Neural cell (in vitro differentiated cells): Measurements from ENCODE around the gene ERC2. TPM values are rescaled to one million over a fixed set of nuclear protein-coding genes. Genes with fewer than 3 reads are reported as not detected.

Source experiments
- H2AFZ ChIP-seq: fragments of 200-600, 300-800 bp; sonication (generic), shearing (Covaris generic); 2 replicates; pipeline ENCODE4 v1.6.0; 2014; ENCODE audit warnings: low read depth, mild to moderate bottlenecking, antibody characterized with exemption, low read length, moderate library complexity
- H3F3A ChIP-seq: fragments of 200-600 bp; shearing (Covaris generic); 2 replicates; pipeline ENCODE4 v1.6.1; 2016; ENCODE audit warnings: mild to moderate bottlenecking, moderate library complexity, mixed read lengths, antibody characterized with exemption, low read length; ENCODE audit not compliant: insufficient read depth, poor library complexity, severe bottlenecking
- H3K27ac ChIP-seq: fragments of 200-600, 300-800 bp; sonication (generic), shearing (Covaris generic); 2 replicates; pipeline ENCODE4 v1.5.1; 2014; ENCODE audit warnings: mild to moderate bottlenecking, low read length, moderate library complexity
- H3K27me3 ChIP-seq: fragments of 300-800, 200-600 bp; sonication (generic), shearing (Covaris generic); 2 replicates; pipeline ENCODE4 v1.6.0; 2014; ENCODE audit warnings: mild to moderate bottlenecking, low read depth, low read length, moderate library complexity; ENCODE audit not compliant: insufficient read depth
- H3K36me3 ChIP-seq: fragments of 300-800, 200-600 bp; sonication (generic), shearing (Covaris generic); 2 replicates; pipeline ENCODE4 v1.5.1; 2014; ENCODE audit warnings: mild to moderate bottlenecking, antibody characterized with exemption, low read length, moderate library complexity; ENCODE audit not compliant: insufficient read depth
- H3K4me2 ChIP-seq: fragments of 300-800, 200-600 bp; sonication (generic), shearing (Covaris generic); 2 replicates; pipeline ENCODE4 v1.6.0; 2014; ENCODE audit warnings: mild to moderate bottlenecking, low read length
- H3K4me3 ChIP-seq: fragments of 300-800, 200-600 bp; sonication (generic), shearing (Covaris generic); 2 replicates; pipeline ENCODE4 v1.5.1; 2014; ENCODE audit warnings: mild to moderate bottlenecking, low read length, moderate library complexity
- H3K79me2 ChIP-seq: fragments of 200-600 bp; shearing (Covaris generic); replicated peaks from 2 replicates; pipeline ENCODE4 v1.6.0; 2014; ENCODE audit warnings: mild to moderate bottlenecking, low read length, moderate library complexity; ENCODE audit not compliant: insufficient read depth
- H3K9ac ChIP-seq: fragments of 300-800, 200-600 bp; sonication (generic), shearing (Covaris generic); 2 replicates; pipeline ENCODE4 v1.6.1; 2016; ENCODE audit warnings: mild to moderate bottlenecking, low read length, mixed read lengths
- H3K9me2 ChIP-seq: fragments of 200-600 bp; shearing (Covaris generic); 2 replicates; pipeline ENCODE4 v1.6.1; 2016; ENCODE audit warnings: mild to moderate bottlenecking, low read length, mixed read lengths; ENCODE audit not compliant: insufficient read depth
- H3K9me3 ChIP-seq: fragments of 200-600, 300-800 bp; sonication (generic), shearing (Covaris generic); 2 replicates; pipeline ENCODE4 v1.6.1; 2016; ENCODE audit warnings: mild to moderate bottlenecking, mixed run types, low read length, moderate library complexity, mixed read lengths
- H4K20me1 ChIP-seq: fragments of 200-600 bp; shearing (Covaris generic); 2 replicates; pipeline ENCODE4 v1.6.1; 2016; ENCODE audit warnings: mild to moderate bottlenecking, mixed run types; ENCODE audit not compliant: insufficient read depth
- EP300 ChIP-seq: fragments of 450-650 bp; conservative IDR thresholded peaks from 2 replicates; pipeline ENCODE4 v1.6.1; 2014; ENCODE audit warnings: antibody characterized with exemption, mild to moderate bottlenecking, moderate library complexity; ENCODE audit not compliant: poor library complexity, severe bottlenecking
- EZH2 ChIP-seq: fragments of 200-600, 300-800 bp; shearing (Covaris generic), sonication (generic); IDR thresholded peaks from 2 replicates; pipeline ENCODE4 v1.6.1; 2014; ENCODE audit warnings: antibody characterized with exemption, low read length, borderline replicate concordance, mild to moderate bottlenecking; ENCODE audit not compliant: insufficient read depth, poor library complexity, severe bottlenecking
- MXI1 ChIP-seq: fragments of 450-650 bp; conservative IDR thresholded peaks from 2 replicates; pipeline ENCODE4 v1.6.1; 2014; ENCODE audit warnings: antibody characterized with exemption, mild to moderate bottlenecking; ENCODE audit not compliant: poor library complexity, severe bottlenecking
- POLR2AphosphoS5 ChIP-seq: IDR thresholded peaks from 2 replicates; pipeline ENCODE4 v1.6.1; 2012
- RAD21 ChIP-seq: fragments of 450-650 bp; conservative IDR thresholded peaks from 2 replicates; pipeline ENCODE4 v1.6.1; 2014; ENCODE audit warnings: antibody characterized with exemption, mild to moderate bottlenecking, moderate library complexity
- SMC3 ChIP-seq: fragments of 450-650 bp; conservative IDR thresholded peaks from 2 replicates; pipeline ENCODE4 v1.6.1; 2014; ENCODE audit warnings: antibody characterized with exemption, mild to moderate bottlenecking, moderate library complexity; ENCODE audit not compliant: poor library complexity
- TAF1 ChIP-seq: IDR thresholded peaks from 2 replicates; pipeline ENCODE4 v1.6.1; 2012; ENCODE audit warnings: low read depth
- polyA plus RNA-seq: library from polyadenylated mRNA; depleted of rRNA; stranded (reverse); fragments of >200 nt; gene quantifications from 2 replicates; pipeline ENCODE4 v1.2.3, GENCODE V29; 2014
- TF ChIP-seq, protein P1 (sequence below): fragments of 450-650 bp; IDR thresholded peaks from 2 replicates; pipeline ENCODE4 v1.5.1; 2014; ENCODE audit warnings: antibody characterized with exemption, mild to moderate bottlenecking, moderate library complexity; ENCODE audit not compliant: poor library complexity, severe bottlenecking
- TF ChIP-seq, protein P2 (sequence below): IDR thresholded peaks from 2 replicates; pipeline ENCODE4 v1.6.1; 2012; ENCODE audit warnings: borderline replicate concordance

The ERC2 gene
- polyA plus RNA-seq, 1 donor from 2014 or later: 60.4 TPM

DNA sequence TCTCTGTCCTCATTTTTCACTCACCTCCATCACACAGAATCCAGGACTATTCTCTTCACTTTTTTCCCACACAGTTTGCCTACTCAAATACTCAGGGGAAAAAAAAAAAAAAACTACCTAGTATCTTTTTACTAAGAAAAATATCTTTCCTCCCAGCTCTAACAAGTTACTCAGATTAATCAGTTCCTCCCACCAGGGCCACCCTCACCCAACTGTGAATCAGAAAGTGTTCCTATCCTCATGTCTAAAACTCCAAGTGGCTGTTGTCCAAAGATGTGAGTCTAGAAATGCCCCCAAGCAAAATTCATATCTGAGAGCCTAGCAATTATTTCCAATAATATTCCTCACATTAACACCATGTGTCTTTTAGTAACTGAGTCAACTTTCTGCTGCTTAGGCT lies 268.0 kb downstream of the ERC2 start:
- Histone ChIP-seq H3K4me2 (no peak overlapping the region), H3F3A (no peaks in the 10 kb centered on the region), H3K79me2 (no peaks in the 10 kb centered on the region), H3K9me3 (no peaks in the 10 kb centered on the region), H3K9me2 (no peaks in the 10 kb centered on the region), H2AFZ (no peak overlapping the region), H3K27me3 (no peaks in the 10 kb centered on the region), H3K36me3 (no peaks in the 10 kb centered on the region), H3K27ac (no peak overlapping the region), H4K20me1 (no peaks in the 10 kb centered on the region), H3K4me3 (no peak overlapping the region), H3K9ac (no peak overlapping the region)
- TF ChIP-seq POLR2AphosphoS5 (no peak), EZH2 (no peak), MXI1 (no peak), RAD21 (no peak), EP300 (no peak), SMC3 (no peak), TAF1 (no peak)
- TF ChIP-seq, protein P1, sequence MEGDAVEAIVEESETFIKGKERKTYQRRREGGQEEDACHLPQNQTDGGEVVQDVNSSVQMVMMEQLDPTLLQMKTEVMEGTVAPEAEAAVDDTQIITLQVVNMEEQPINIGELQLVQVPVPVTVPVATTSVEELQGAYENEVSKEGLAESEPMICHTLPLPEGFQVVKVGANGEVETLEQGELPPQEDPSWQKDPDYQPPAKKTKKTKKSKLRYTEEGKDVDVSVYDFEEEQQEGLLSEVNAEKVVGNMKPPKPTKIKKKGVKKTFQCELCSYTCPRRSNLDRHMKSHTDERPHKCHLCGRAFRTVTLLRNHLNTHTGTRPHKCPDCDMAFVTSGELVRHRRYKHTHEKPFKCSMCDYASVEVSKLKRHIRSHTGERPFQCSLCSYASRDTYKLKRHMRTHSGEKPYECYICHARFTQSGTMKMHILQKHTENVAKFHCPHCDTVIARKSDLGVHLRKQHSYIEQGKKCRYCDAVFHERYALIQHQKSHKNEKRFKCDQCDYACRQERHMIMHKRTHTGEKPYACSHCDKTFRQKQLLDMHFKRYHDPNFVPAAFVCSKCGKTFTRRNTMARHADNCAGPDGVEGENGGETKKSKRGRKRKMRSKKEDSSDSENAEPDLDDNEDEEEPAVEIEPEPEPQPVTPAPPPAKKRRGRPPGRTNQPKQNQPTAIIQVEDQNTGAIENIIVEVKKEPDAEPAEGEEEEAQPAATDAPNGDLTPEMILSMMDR: no peak
- TF ChIP-seq, protein P2, sequence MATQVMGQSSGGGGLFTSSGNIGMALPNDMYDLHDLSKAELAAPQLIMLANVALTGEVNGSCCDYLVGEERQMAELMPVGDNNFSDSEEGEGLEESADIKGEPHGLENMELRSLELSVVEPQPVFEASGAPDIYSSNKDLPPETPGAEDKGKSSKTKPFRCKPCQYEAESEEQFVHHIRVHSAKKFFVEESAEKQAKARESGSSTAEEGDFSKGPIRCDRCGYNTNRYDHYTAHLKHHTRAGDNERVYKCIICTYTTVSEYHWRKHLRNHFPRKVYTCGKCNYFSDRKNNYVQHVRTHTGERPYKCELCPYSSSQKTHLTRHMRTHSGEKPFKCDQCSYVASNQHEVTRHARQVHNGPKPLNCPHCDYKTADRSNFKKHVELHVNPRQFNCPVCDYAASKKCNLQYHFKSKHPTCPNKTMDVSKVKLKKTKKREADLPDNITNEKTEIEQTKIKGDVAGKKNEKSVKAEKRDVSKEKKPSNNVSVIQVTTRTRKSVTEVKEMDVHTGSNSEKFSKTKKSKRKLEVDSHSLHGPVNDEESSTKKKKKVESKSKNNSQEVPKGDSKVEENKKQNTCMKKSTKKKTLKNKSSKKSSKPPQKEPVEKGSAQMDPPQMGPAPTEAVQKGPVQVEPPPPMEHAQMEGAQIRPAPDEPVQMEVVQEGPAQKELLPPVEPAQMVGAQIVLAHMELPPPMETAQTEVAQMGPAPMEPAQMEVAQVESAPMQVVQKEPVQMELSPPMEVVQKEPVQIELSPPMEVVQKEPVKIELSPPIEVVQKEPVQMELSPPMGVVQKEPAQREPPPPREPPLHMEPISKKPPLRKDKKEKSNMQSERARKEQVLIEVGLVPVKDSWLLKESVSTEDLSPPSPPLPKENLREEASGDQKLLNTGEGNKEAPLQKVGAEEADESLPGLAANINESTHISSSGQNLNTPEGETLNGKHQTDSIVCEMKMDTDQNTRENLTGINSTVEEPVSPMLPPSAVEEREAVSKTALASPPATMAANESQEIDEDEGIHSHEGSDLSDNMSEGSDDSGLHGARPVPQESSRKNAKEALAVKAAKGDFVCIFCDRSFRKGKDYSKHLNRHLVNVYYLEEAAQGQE: no peak

DNA sequence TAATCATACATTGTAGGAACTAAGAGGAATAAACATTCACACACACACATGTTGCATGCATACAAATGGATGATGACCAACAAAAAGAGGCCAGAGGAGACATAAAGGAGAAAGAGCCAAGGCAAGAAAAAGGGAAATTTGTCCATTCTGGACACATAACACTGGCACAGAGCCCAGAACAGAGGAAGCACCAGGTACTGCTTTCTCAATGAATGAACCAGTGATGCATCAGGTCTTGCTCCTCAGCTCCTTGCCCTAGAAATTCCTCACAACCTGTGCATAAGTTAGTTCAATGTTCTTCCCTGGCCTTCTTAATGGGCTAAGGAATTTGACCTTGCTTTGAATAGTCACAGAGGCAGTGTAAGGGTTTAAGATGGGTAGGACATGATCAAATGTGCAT lies 270.3 kb downstream of the ERC2 start:
- Histone ChIP-seq H3K27ac (no peak overlapping the region), H2AFZ (no peak overlapping the region), H3K79me2 (no peaks in the 10 kb centered on the region), H3K9me3 (no peaks in the 10 kb centered on the region), H3K9me2 (no peaks in the 10 kb centered on the region), H4K20me1 (no peaks in the 10 kb centered on the region), H3K9ac (no peak overlapping the region), H3K36me3 (no peaks in the 10 kb centered on the region), H3F3A (no peaks in the 10 kb centered on the region), H3K4me3 (no peak overlapping the region), H3K27me3 (no peaks in the 10 kb centered on the region), H3K4me2 (no peak overlapping the region)
- TF ChIP-seq, protein P2: no peak
- TF ChIP-seq EP300 (no peak), MXI1 (no peak)
